SIG-M5 treated with dmso at 0.1 percent for 504 hours (cell line): ENCODE measurements around the gene ZNF331.

ENCODE experiments used
- DNase-seq: peaks from one replicate; lab custom pipeline; 2025; ENCODE audit not compliant: unreplicated experiment; lab: John Stamatoyannopoulos, UW

ZNF331 gene

GRCh38 chr19:53626486-53626885, 88.5 kb downstream of the ZNF331 start:
- no peak for DNase-seq

- no peak for DNase-seq
These were observed 89.0 kb downstream of the ZNF331 start for GRCh38 chr19:53626976-53627375.
